WTC11 (cell line): ENCODE data around the gene DPP9. TPM values are rescaled to one million over a fixed set of nuclear protein-coding genes. Genes with fewer than 3 reads are reported as not detected.
A peak's percentile ranks its signal among the peaks of the same experiment; 100 is the strongest.

Source experiments
- AR ChIP-seq: fragments of 250-450 bp; sonication (Bioruptor Pico); IDR thresholded peaks from 2 replicates; pipeline ENCODE4 v1.9.0; 2021; ENCODE audit warnings: mild to moderate bottlenecking
- ATF3 ChIP-seq: sonication (generic); formaldehyde crosslinking; conservative IDR thresholded peaks from 2 replicates; pipeline ENCODE4 v1.8.1; 2022; ENCODE audit warnings: mild to moderate bottlenecking, missing genetic modification reagents
- CREM ChIP-seq: sonication (generic); formaldehyde crosslinking; IDR thresholded peaks from 2 replicates; pipeline ENCODE4 v1.8.1; 2022; ENCODE audit warnings: mild to moderate bottlenecking, missing genetic modification reagents, moderate library complexity
- FOXK1 ChIP-seq: sonication (generic); formaldehyde crosslinking; IDR thresholded peaks from 2 replicates; pipeline ENCODE4 v1.8.0; 2022; ENCODE audit warnings: mild to moderate bottlenecking, moderate library complexity, missing genetic modification reagents
- KAT7 ChIP-seq: sonication (generic); formaldehyde crosslinking; IDR thresholded peaks from 2 replicates; pipeline ENCODE4 v1.8.1; 2023; ENCODE audit warnings: missing genetic modification reagents, mild to moderate bottlenecking, borderline replicate concordance
- MLX ChIP-seq: sonication (generic); formaldehyde crosslinking; IDR thresholded peaks from 2 replicates; pipeline ENCODE4 v1.8.1; 2023; ENCODE audit warnings: mild to moderate bottlenecking, missing genetic modification reagents, moderate library complexity
- MYBL2 ChIP-seq: sonication (generic); formaldehyde crosslinking; IDR thresholded peaks from 2 replicates; pipeline ENCODE4 v1.8.1; 2023; ENCODE audit warnings: mild to moderate bottlenecking, moderate library complexity, missing genetic modification reagents
- NFYB ChIP-seq: sonication (generic); formaldehyde crosslinking; conservative IDR thresholded peaks from 2 replicates; pipeline ENCODE4 v1.8.0; 2022; ENCODE audit warnings: low read depth, missing genetic modification reagents
- PRDM15 ChIP-seq: sonication (generic); formaldehyde crosslinking; IDR thresholded peaks from 2 replicates; pipeline ENCODE4 v1.8.0; 2022; ENCODE audit warnings: missing genetic modification reagents
- RELA ChIP-seq: sonication (generic); formaldehyde crosslinking; IDR thresholded peaks from 2 replicates; pipeline ENCODE4 v1.8.1; 2022; ENCODE audit warnings: missing genetic modification reagents, mild to moderate bottlenecking, borderline replicate concordance
- SOX15 ChIP-seq: fragments of 250-450 bp; sonication (Bioruptor Pico); IDR thresholded peaks from 2 replicates; pipeline ENCODE4 v1.9.0; 2021; ENCODE audit warnings: mild to moderate bottlenecking
- TP53 ChIP-seq: sonication (generic); formaldehyde crosslinking; IDR thresholded peaks from 2 replicates; pipeline ENCODE4 v1.8.1; 2023; ENCODE audit warnings: mild to moderate bottlenecking, missing genetic modification reagents
- USF2 ChIP-seq: sonication (generic); formaldehyde crosslinking; IDR thresholded peaks from 2 replicates; pipeline ENCODE4 v1.8.1; 2023; ENCODE audit warnings: mild to moderate bottlenecking, missing genetic modification reagents, moderate library complexity
- ZMAT4 ChIP-seq: fragments of 250-450 bp; sonication (Bioruptor Pico); IDR thresholded peaks from 2 replicates; pipeline ENCODE4 v1.9.0; 2021; ENCODE audit warnings: mild to moderate bottlenecking
- ZNF219 ChIP-seq: sonication (generic); formaldehyde crosslinking; IDR thresholded peaks from 2 replicates; pipeline ENCODE4 v1.8.0; 2023; ENCODE audit warnings: missing genetic modification reagents, mild to moderate bottlenecking, borderline replicate concordance
- ZNF263 ChIP-seq: sonication (generic); formaldehyde crosslinking; IDR thresholded peaks from 2 replicates; pipeline ENCODE4 v1.8.1; 2022; ENCODE audit warnings: low read depth, mild to moderate bottlenecking, moderate library complexity, missing genetic modification reagents
- ZNF281 ChIP-seq: sonication (generic); formaldehyde crosslinking; IDR thresholded peaks from 2 replicates; pipeline ENCODE4 v1.8.0; 2023; ENCODE audit warnings: mild to moderate bottlenecking, missing genetic modification reagents
- total RNA-seq: library from RNA; stranded (reverse); gene quantifications from 3 replicates; pipeline ENCODE4 v1.2.3, GENCODE V29; 2021

The DPP9 gene
- total RNA-seq, 1 experiment from 2014 or later = 52.9 TPM

GRCh38 chr19:4638828-4639530 lies 84.7 kb downstream of the DPP9 start, which contains the start of gene TNFAIP8L1 (continued):
- TF ChIP-seq PRDM15 (CRISPR knock-in tag) (no peak), FOXK1 (CRISPR knock-in tag) (no peak), SOX15 (CRISPR knock-in tag) (no peak), ZNF263 (CRISPR knock-in tag) (no peak), KAT7 (CRISPR knock-in tag) (no peak), CREM (CRISPR knock-in tag) (no peak), MLX (no peak), RELA (no peak), NFYB (CRISPR knock-in tag) (peak; percentile 75), ATF3 (no peak), TP53 (CRISPR knock-in tag) (no peak), ZMAT4 (CRISPR knock-in tag) (no peak), USF2 (peak; percentile 33; the same call in 1 of the 2 replicates), ZNF281 (CRISPR knock-in tag) (no peak), ZNF219 (no peak), MYBL2 (no peak), AR (CRISPR knock-in tag) (no peak)
